GM12878 (cell line): ENCODE measurements around the gene LIX1. TPM values are rescaled to one million over a fixed set of nuclear protein-coding genes. Genes with fewer than 3 reads are reported as not detected.

Experiments used
- ATAC-seq: fragments of 200-7000 bp; cut with Tn5 transposase; 3 replicates; pipeline ENCODE4 v1.9.1; 2020; ENCODE audit warnings: mild to moderate bottlenecking, moderate library complexity
- BruUV-seq: library from RNA; stranded (reverse); fragments of 400-500 nt; replicated peaks from 2 replicates; lab custom pipeline; 2021; lab: Mats Ljungman, UMichigan
- CTCF ChIA-PET: fragments of 300-600 bp; sonication (Branson Sonifier 250); formaldehyde crosslinking; extraction: SDS; loops from one replicate; lab custom pipeline; 2021; ENCODE audit warnings: inconsistent platforms; lab: Yijun Ruan, JAX
- POLR2A ChIA-PET: fragments of 350-600 bp; formaldehyde crosslinking; extraction: SDS; loops from one replicate; lab custom pipeline; 2021; ENCODE audit warnings: inconsistent platforms; lab: Charles Lee
- RAD21 ChIA-PET: fragments of 300-600 bp; sonication (Branson Sonifier 250); formaldehyde crosslinking; loops from one replicate; lab custom pipeline; 2023; ENCODE audit warnings: antibody characterized with exemption; ENCODE audit not compliant: unreplicated experiment; lab: Charles Lee
- SMC1A ChIA-PET: fragments of 300-600 bp; sonication (Branson Sonifier 250); formaldehyde crosslinking; loops from one replicate; lab custom pipeline; 2023; ENCODE audit not compliant: unreplicated experiment, uncharacterized antibody; lab: Charles Lee
- DNase-seq: peaks from one replicate; pipeline ENCODE4 v3.0.0-alpha.2; 2011; ENCODE audit warnings: low read depth, low spot score
- FAIRE-seq: peaks from 3 replicates; lab custom pipeline; 2011; peaks lifted over from hg19 to GRCh38; lab: Jason Lieb, UNC
- H2AFZ ChIP-seq: 2 replicates; pipeline ENCODE4 v1.6.0; 2011; ENCODE audit warnings: low read depth, low read length, control low read depth; ENCODE audit not compliant: control insufficient read depth
- H3K27ac ChIP-seq: 2 replicates; pipeline ENCODE4 v1.5.1; 2011; ENCODE audit warnings: control low read depth; ENCODE audit not compliant: control insufficient read depth, insufficient read depth
- H3K27me3 ChIP-seq, 2 experiments: replicated peaks in 1 of 2; 2 replicates each; pipeline versions ENCODE4 v1.6.0 to v1.6.1; 2011; ENCODE audit warnings: low read length in 1 of 2; ENCODE audit not compliant: control insufficient read depth in 2 of 2, insufficient read depth in 2 of 2
- H3K36me3 ChIP-seq, 2 experiments: 2 replicates each; pipeline ENCODE4 v1.5.1; 2011; ENCODE audit warnings: low read length in 1 of 2; ENCODE audit not compliant: control insufficient read depth in 2 of 2, insufficient read depth in 2 of 2
- H3K4me1 ChIP-seq: 2 replicates; pipeline ENCODE4 v1.6.1; 2011; ENCODE audit warnings: mild to moderate bottlenecking, low read length, moderate library complexity, mixed read lengths; ENCODE audit not compliant: control insufficient read depth, insufficient read depth
- H3K4me2 ChIP-seq: 2 replicates; pipeline ENCODE4 v1.6.0; 2011; ENCODE audit warnings: control low read depth; ENCODE audit not compliant: control insufficient read depth, insufficient read depth
- H3K4me3 ChIP-seq: fragments of 200-600 bp; sonication (generic); 2 replicates; pipeline ENCODE4 v1.5.1; 2016
- H3K79me2 ChIP-seq: 2 replicates; pipeline ENCODE4 v1.6.0; 2011; ENCODE audit warnings: low read length; ENCODE audit not compliant: control insufficient read depth, insufficient read depth
- H3K9ac ChIP-seq: 2 replicates; pipeline ENCODE4 v1.8.0; 2011; ENCODE audit warnings: low read length, control low read depth, mixed read lengths; ENCODE audit not compliant: control insufficient read depth, insufficient read depth
- H3K9me3 ChIP-seq: replicated peaks from 3 replicates; pipeline ENCODE4 v1.5.1; 2011; ENCODE audit warnings: mild to moderate bottlenecking, low read length; ENCODE audit not compliant: control insufficient read depth, insufficient read depth
- H4K20me1 ChIP-seq: 2 replicates; pipeline ENCODE4 v1.6.0; 2011; ENCODE audit not compliant: control insufficient read depth, insufficient read depth
- CREB1 ChIP-seq: IDR thresholded peaks from 2 replicates; pipeline ENCODE4 v1.6.1; 2012; ENCODE audit warnings: low read depth, mild to moderate bottlenecking, inconsistent platforms
- EED ChIP-seq: sonication (generic); IDR thresholded peaks from 2 replicates; pipeline ENCODE4 v1.6.1; 2016; ENCODE audit warnings: antibody characterized with exemption, low read depth
- KLF5 ChIP-seq: fragments of 450-650 bp; IDR thresholded peaks from 2 replicates; pipeline ENCODE4 v1.6.1; 2014; ENCODE audit warnings: mild to moderate bottlenecking; ENCODE audit not compliant: partially characterized antibody
- RAD21 ChIP-seq: IDR thresholded peaks from 2 replicates; pipeline ENCODE4 v1.6.1; 2011; ENCODE audit warnings: mild to moderate bottlenecking, low read depth, low read length, moderate library complexity; ENCODE audit not compliant: insufficient read depth
- SIN3A ChIP-seq: IDR thresholded peaks from 2 replicates; pipeline ENCODE4 v1.6.1; 2012; ENCODE audit warnings: low read depth, low read length, improper control_type of control experiment
- WGBS: methylation state at CpG from one replicate; pipeline ENCODE4 v1.1.6; 2016; ENCODE audit warnings: low lambda C conversion rate; ENCODE audit not compliant: insufficient replicate concordance, insufficient coverage; ENCODE audit errors: missing lambda C conversion rate; 5-methylcytosine and 5-hydroxymethylcytosine counted together
- in situ Hi-C: fragments of 300-500 bp; cut with MboI; formaldehyde crosslinking; loops from 9 replicates; pipeline ENCODE4 v1.14.3; 2018; ENCODE audit warnings: mixed read lengths
- intact Hi-C: fragments of 100-400 bp; cut with micrococcal nuclease; formaldehyde crosslinking; loops from one replicate; pipeline ENCODE4 v1.14.2; 2022; ENCODE audit not compliant: unreplicated experiment
- polyA plus RNA-seq, 11 experiments: library from polyadenylated mRNA; depleted of rRNA in 4 of 11; unstranded in 6 of 11; stranded (reverse) in 5 of 11; fragments of >200 nt; fragmentation: Nextera tagmentation in 4 of 11; fragmentation: Illumina TruSeq in 1 of 11; extraction: Ambion mirVana in 4 of 11; extraction: Trizol in 1 of 11; gene quantifications; 1 replicate in 1 of 11; 2 replicates in 10 of 11; pipeline versions ENCODE4 v1.2.1 to v1.2.3, GENCODE V29; 2011 to 2016; ENCODE audit warnings: inconsistent platforms in 2 of 11, missing spikeins in 2 of 11, low read depth in 1 of 11
- total RNA-seq, 4 experiments: library from RNA; depleted of rRNA in 3 of 4; stranded (reverse); fragments of >200 nt in 3 of 4; fragmentation: Illumina TruSeq in 1 of 4; extraction: Trizol in 1 of 4; gene quantifications; 2 replicates each; pipeline versions ENCODE4 v1.2.1 to v1.2.3, GENCODE V29; 2013 to 2021
- TF ChIP-seq, protein P1 (sequence below): fragments of 450-650 bp; IDR thresholded peaks from 2 replicates; pipeline ENCODE4 v1.6.1; 2017; ENCODE audit warnings: mild to moderate bottlenecking, low read depth, inconsistent platforms; ENCODE audit not compliant: poor library complexity, severe bottlenecking
- TF ChIP-seq, protein P2 (sequence below): fragments of 450-650 bp; conservative IDR thresholded peaks from 2 replicates; pipeline ENCODE4 v1.6.1; 2017; ENCODE audit warnings: mild to moderate bottlenecking, moderate library complexity

LIX1 gene
- total and polyA plus RNA-seq, 10 of the 15 experiments (the other 5 are each of a cell fraction or from before 2014, with no cell fraction given): 0.02 to 0.07 (median 0.04) TPM; not detected in 5

- in situ Hi-C loops: no loop called here
- FAIRE-seq (no peak), ATAC-seq (no peak), DNase-seq (no peak)
- SMC1A ChIA-PET: interaction anchor here (0.7 to 1.6 kb wide), 7 partner anchors 8 to 279 kb away, joined by 3 to 7 read pairs (median 3); no protein-coding TSS in a partner anchor
- no peaks in the 10 kb centered on the region for H3K9me3 ChIP-seq
- CTCF ChIA-PET: interaction anchor here (1.0 to 8.0 kb wide), 5 partner anchors 9 to 396 kb away, joined by 3 to 97 read pairs (median 8); no protein-coding TSS in a partner anchor
- H3K79me2 ChIP-seq: no peaks in the 10 kb centered on the region
- BruUV-seq: no TSS peak
- H2AFZ ChIP-seq: no peak overlapping the region
- no peaks in the 10 kb centered on the region for H4K20me1 ChIP-seq
- H3K9ac ChIP-seq: no peak overlapping the region
- RAD21 ChIA-PET: interaction anchor here (1.2 to 2.6 kb wide), 2 partner anchors 13 to 284 kb away, joined by 3 to 7 read pairs; no protein-coding TSS in a partner anchor
- intact Hi-C loops: no loop called here
- H3K27ac ChIP-seq: no peak overlapping the region
- H3K36me3 ChIP-seq: no peaks in the 10 kb centered on the region
- H3K4me2 ChIP-seq: no peak overlapping the region
- H3K4me3 ChIP-seq: no peak overlapping the region
- POLR2A ChIA-PET: no interaction called here
- no peak for TF ChIP-seq EED
- no peak for TF ChIP-seq KLF5
- no peaks in the 10 kb centered on the region for H3K27me3 ChIP-seq
- 87% methylated on average over 3 of the region's 3 CpGs for WGBS
- H3K4me1 ChIP-seq: no peaks in the 10 kb centered on the region
Observed at GRCh38 chr5:97148288-97148687, 5.9 kb upstream of the LIX1 start.

- H3K79me2 ChIP-seq: no peaks in the 10 kb centered on the region
- CTCF ChIA-PET: interaction anchor here (1.0 to 8.0 kb wide), 15 partner anchors 18 to 393 kb away, joined by 3 to 165 read pairs (median 10); no protein-coding TSS in a partner anchor
- DNase-seq (no peak), FAIRE-seq (no peak), ATAC-seq (no peak)
- SMC1A ChIA-PET: interaction anchor here (1.4 to 4.5 kb wide), 9 partner anchors 13 to 391 kb away, joined by 4 to 106 read pairs (median 5); no protein-coding TSS in a partner anchor
- WGBS: 75% methylated on average over 2 of the region's 2 CpGs
- POLR2A ChIA-PET: interaction anchor here (0.6 to 1.6 kb wide), 2 partner anchors 16 to 46 kb away, joined by 3 read pairs; no protein-coding TSS in a partner anchor
- in situ Hi-C loops: loop anchor here (5.0 kb wide), 1 partner anchor 96 kb away; no protein-coding TSS in a partner anchor
- H3K9me3 ChIP-seq: no peaks in the 10 kb centered on the region
- no peak overlapping the region for H3K9ac ChIP-seq
- BruUV-seq: no TSS peak
- intact Hi-C loops: loop anchor here (2.0 to 5.0 kb wide), 2 partner anchors 101 to 271 kb away; no protein-coding TSS in a partner anchor
- TF ChIP-seq EED: no peak
- TF ChIP-seq, protein P1, sequence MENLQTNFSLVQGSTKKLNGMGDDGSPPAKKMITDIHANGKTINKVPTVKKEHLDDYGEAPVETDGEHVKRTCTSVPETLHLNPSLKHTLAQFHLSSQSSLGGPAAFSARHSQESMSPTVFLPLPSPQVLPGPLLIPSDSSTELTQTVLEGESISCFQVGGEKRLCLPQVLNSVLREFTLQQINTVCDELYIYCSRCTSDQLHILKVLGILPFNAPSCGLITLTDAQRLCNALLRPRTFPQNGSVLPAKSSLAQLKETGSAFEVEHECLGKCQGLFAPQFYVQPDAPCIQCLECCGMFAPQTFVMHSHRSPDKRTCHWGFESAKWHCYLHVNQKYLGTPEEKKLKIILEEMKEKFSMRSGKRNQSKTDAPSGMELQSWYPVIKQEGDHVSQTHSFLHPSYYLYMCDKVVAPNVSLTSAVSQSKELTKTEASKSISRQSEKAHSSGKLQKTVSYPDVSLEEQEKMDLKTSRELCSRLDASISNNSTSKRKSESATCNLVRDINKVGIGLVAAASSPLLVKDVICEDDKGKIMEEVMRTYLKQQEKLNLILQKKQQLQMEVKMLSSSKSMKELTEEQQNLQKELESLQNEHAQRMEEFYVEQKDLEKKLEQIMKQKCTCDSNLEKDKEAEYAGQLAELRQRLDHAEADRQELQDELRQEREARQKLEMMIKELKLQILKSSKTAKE: no peak
- no peak for TF ChIP-seq RAD21
- TF ChIP-seq, protein P2, sequence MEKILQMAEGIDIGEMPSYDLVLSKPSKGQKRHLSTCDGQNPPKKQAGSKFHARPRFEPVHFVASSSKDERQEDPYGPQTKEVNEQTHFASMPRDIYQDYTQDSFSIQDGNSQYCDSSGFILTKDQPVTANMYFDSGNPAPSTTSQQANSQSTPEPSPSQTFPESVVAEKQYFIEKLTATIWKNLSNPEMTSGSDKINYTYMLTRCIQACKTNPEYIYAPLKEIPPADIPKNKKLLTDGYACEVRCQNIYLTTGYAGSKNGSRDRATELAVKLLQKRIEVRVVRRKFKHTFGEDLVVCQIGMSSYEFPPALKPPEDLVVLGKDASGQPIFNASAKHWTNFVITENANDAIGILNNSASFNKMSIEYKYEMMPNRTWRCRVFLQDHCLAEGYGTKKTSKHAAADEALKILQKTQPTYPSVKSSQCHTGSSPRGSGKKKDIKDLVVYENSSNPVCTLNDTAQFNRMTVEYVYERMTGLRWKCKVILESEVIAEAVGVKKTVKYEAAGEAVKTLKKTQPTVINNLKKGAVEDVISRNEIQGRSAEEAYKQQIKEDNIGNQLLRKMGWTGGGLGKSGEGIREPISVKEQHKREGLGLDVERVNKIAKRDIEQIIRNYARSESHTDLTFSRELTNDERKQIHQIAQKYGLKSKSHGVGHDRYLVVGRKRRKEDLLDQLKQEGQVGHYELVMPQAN: no peak
- TF ChIP-seq CREB1: no peak
- no peak for TF ChIP-seq SIN3A
- H3K4me1 ChIP-seq: no peaks in the 10 kb centered on the region
- no peaks in the 10 kb centered on the region for H4K20me1 ChIP-seq
- no peak overlapping the region for H3K4me3 ChIP-seq
- H3K27ac ChIP-seq: no peak overlapping the region
- RAD21 ChIA-PET: interaction anchor here (1.1 to 6.5 kb wide), 10 partner anchors 17 to 391 kb away, joined by 3 to 86 read pairs (median 6); partner anchors contain the start of gene RIOK2
- H3K27me3 ChIP-seq: no peaks in the 10 kb centered on the region
- no peaks in the 10 kb centered on the region for H3K36me3 ChIP-seq
- H2AFZ ChIP-seq: no peak overlapping the region
- H3K4me2 ChIP-seq: no peak overlapping the region
Observed at GRCh38 chr5:97143704-97144103, 1.3 kb upstream of the LIX1 start.
